ENCODE measurements around the gene SPRING1.

DNA sequence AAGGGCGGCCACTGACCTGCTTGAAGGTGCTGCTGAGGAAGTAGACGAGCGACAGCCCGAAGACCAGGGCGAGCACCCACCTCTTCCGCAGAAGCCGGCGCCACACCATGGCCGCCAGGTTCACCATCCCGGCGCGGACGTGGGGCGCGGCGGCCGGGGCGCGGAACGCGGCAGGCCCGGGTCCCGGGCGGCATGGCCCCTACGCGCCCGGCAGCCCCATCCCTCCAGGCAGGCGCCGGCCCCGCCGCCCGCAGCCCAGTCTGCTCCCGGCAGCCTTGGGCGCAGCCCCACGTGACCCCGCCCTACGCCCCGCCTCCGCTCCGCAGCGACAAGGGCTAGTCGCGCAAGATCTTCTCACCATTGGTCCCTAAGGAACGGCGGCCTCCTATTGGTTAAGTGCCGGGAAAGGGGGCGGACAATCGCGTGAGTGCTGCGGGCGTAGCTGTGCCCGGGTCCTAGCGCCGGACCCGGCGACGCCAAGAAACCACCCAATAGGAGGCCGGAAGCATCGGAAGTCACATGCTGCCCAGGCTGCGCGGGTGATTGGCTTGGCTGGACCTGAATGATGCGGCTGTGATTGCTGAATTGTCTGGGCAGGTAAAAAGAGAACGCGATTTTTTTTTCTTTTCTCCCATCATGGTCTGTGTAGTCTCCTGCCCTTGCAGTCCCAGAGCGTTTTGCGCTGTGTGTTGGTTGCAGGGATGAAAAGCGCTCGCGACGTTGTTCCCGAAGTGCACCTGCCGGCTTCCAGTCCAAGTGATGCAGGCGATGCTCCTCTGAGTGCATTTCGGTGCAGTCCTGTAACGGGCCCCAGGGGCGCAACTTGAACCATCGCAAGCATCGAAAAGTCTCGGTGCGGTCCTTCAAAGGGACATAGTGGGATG lies at the start of gene SPRING1, which contains the start of gene RNFT2:
- TF ChIP-seq KLF8 (tag by site-specific recombination; IDR thresholded peaks at IDR 0.05) (peak; percentile 96), KLF10 (tag by site-specific recombination; IDR thresholded peaks at IDR 0.05) (peak; percentile 79; the same call in 1 of the 2 replicates), SETDB1 (IDR thresholded peaks at IDR 0.05; ENCODE audit: insufficient read length, low read length) (peak; percentile 22), ZBTB7A (tag by site-specific recombination; IDR thresholded peaks at IDR 0.05; ENCODE audit: low read depth) (no peak)
- TF ChIP-seq, protein P1, sequence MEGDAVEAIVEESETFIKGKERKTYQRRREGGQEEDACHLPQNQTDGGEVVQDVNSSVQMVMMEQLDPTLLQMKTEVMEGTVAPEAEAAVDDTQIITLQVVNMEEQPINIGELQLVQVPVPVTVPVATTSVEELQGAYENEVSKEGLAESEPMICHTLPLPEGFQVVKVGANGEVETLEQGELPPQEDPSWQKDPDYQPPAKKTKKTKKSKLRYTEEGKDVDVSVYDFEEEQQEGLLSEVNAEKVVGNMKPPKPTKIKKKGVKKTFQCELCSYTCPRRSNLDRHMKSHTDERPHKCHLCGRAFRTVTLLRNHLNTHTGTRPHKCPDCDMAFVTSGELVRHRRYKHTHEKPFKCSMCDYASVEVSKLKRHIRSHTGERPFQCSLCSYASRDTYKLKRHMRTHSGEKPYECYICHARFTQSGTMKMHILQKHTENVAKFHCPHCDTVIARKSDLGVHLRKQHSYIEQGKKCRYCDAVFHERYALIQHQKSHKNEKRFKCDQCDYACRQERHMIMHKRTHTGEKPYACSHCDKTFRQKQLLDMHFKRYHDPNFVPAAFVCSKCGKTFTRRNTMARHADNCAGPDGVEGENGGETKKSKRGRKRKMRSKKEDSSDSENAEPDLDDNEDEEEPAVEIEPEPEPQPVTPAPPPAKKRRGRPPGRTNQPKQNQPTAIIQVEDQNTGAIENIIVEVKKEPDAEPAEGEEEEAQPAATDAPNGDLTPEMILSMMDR (tag by site-specific recombination; IDR thresholded peaks at IDR 0.05): peak; percentile 49; the same call in 1 of the 2 replicates
- TF ChIP-seq, protein P2, sequence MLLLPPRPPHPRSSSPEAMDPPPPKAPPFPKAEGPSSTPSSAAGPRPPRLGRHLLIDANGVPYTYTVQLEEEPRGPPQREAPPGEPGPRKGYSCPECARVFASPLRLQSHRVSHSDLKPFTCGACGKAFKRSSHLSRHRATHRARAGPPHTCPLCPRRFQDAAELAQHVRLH (tag by site-specific recombination; IDR thresholded peaks at IDR 0.05): peak; percentile 42; the same call in 1 of the 2 replicates
